ENCODE data around the gene OSBPL7.

The OSBPL7 gene

DNA sequence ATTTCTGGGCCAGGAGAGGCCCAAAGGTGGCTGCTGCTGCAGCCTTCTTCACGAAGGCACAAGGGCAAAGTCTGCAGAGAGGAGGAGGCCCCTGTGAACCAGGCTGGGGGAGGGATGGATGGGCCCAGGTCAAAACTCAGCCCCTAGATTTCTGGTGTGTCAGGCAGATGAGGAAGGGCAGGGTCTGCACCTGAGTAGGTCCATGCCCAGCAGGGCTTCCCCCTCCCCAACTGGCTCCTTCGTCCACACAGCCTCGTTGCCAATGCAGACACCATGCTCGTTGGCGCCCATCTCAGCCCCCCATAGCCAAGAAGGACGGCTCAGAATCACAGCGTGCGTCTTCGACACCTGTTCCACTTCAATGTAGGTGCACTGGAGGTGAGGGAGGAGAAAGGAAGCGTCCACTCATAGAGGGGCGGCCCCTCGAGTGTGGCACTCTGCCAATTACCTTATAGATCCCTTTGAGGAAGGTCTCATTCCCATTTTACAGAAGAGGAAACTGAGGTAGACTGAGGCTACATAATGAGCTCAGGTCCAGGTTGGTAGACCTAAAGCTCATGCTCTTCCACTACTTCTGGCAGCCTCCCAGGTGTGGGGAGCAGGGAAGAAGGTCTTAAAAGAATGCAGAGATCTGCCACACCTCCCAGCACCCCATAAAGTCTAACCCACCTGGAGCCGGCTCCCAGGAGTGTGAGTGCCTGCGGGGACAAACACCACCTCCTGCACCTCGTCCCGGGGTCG lies 18.6 kb upstream of the OSBPL7 start:
- Histone ChIP-seq H3K36me3 (ENCODE audit: control insufficient read depth, insufficient read depth, low read length) (peaks cover 3% of the 10 kb centered on the region), H3K27ac (ENCODE audit: insufficient read depth, low read length, poor library complexity, severe bottlenecking) (no peak overlapping the region), H3K27me3 (replicated peaks; ENCODE audit: control insufficient read depth, insufficient read depth, low read length, poor library complexity, severe bottlenecking) (peaks cover 8% of the 10 kb centered on the region), H3K4me3 (ENCODE audit: insufficient read depth, low read depth, low read length, poor library complexity, severe bottlenecking) (peak overlapping the region; percentile 82), H3K4me1 (ENCODE audit: control insufficient read depth, insufficient read depth, low read length, poor library complexity, severe bottlenecking) (peaks cover 22% of the 10 kb centered on the region), H3K9me3 (ENCODE audit: control insufficient read depth, low read length) (no peaks in the 10 kb centered on the region)
- no peak for DNase-seq

GRCh38 chr17:47839071-47839470 lies 17.5 kb upstream of the OSBPL7 start:
- H3K4me3 ChIP-seq (ENCODE audit: insufficient read depth, low read depth, low read length, poor library complexity, severe bottlenecking): no peak overlapping the region
- peaks cover 3% of the 10 kb centered on the region for H3K36me3 ChIP-seq (ENCODE audit: control insufficient read depth, insufficient read depth, low read length)
- no peaks in the 10 kb centered on the region for H3K27me3 ChIP-seq (replicated peaks; ENCODE audit: control insufficient read depth, insufficient read depth, low read length, poor library complexity, severe bottlenecking)
- peaks cover 27% of the 10 kb centered on the region for H3K4me1 ChIP-seq (ENCODE audit: control insufficient read depth, insufficient read depth, low read length, poor library complexity, severe bottlenecking)
- DNase-seq: no peak
- H3K9me3 ChIP-seq (ENCODE audit: control insufficient read depth, low read length): no peaks in the 10 kb centered on the region
- H3K27ac ChIP-seq (ENCODE audit: insufficient read depth, low read length, poor library complexity, severe bottlenecking): no peak overlapping the region

DNA sequence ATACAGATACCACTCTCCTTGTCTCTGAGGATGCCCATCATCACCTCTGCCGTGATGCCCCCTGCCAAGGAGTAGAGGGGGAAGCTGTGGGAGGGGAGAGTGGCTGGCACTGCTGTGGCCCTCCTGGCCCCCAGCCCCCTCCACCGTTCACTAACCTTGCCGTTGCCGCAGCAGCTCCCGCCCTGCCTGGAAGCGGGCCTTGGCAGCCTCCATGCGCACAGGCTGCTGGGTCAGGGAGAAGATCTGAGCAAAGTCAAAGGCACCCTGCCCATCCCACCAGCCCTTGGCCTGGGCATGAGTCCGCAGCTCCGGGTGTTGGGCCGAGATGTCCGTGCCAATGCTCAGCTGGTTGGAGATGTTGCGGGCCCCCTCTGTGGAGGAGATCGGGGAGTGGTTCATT lies 17.0 kb upstream of the OSBPL7 start:
- no peak for DNase-seq
- Histone ChIP-seq H3K4me3 (ENCODE audit: insufficient read depth, low read depth, low read length, poor library complexity, severe bottlenecking) (no peak overlapping the region), H3K27me3 (replicated peaks; ENCODE audit: control insufficient read depth, insufficient read depth, low read length, poor library complexity, severe bottlenecking) (no peaks in the 10 kb centered on the region), H3K9me3 (ENCODE audit: control insufficient read depth, low read length) (no peaks in the 10 kb centered on the region), H3K36me3 (ENCODE audit: control insufficient read depth, insufficient read depth, low read length) (peaks cover 3% of the 10 kb centered on the region), H3K27ac (ENCODE audit: insufficient read depth, low read length, poor library complexity, severe bottlenecking) (no peak overlapping the region), H3K4me1 (ENCODE audit: control insufficient read depth, insufficient read depth, low read length, poor library complexity, severe bottlenecking) (peaks cover 27% of the 10 kb centered on the region)

DNA sequence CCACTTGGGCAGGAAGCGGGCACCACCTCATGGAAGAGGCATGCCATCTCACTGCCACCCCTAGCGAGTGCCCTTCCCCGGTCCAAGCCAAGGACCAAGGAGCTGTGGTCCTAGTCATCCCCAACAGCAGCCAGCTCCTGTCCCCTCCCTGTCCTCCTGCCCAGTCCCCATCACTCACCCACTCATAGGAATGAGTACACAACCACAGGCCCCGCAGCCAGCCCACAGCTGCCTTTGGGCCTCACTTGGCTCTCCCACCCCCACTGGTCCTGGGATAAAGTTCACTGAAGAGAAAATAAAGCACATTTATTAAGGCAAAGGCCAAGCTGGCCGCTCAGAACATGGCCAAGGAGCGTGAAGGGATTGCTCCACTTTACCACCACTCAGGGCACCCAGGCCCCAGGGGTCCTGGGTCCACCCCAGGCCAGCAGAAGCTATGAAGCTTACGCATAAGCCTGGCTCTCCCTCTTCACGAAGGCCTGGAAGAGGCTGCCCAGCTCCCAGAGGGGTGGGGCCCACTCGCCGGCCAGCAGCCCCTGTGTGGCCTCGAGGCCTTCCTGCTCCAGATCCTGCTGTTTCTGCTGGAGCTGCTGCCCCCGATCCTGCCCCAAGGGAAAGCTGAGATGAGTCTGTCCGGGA lies 15.9 kb upstream of the OSBPL7 start:
- H3K36me3 ChIP-seq (ENCODE audit: control insufficient read depth, insufficient read depth, low read length): peaks cover 3% of the 10 kb centered on the region
- no peaks in the 10 kb centered on the region for H3K27me3 ChIP-seq (replicated peaks; ENCODE audit: control insufficient read depth, insufficient read depth, low read length, poor library complexity, severe bottlenecking)
- H3K4me1 ChIP-seq (ENCODE audit: control insufficient read depth, insufficient read depth, low read length, poor library complexity, severe bottlenecking): peaks cover 25% of the 10 kb centered on the region
- no peak for DNase-seq
- H3K4me3 ChIP-seq (ENCODE audit: insufficient read depth, low read depth, low read length, poor library complexity, severe bottlenecking): no peak overlapping the region
- no peak overlapping the region for H3K27ac ChIP-seq (ENCODE audit: insufficient read depth, low read length, poor library complexity, severe bottlenecking)
- H3K9me3 ChIP-seq (ENCODE audit: control insufficient read depth, low read length): no peaks in the 10 kb centered on the region

DNA sequence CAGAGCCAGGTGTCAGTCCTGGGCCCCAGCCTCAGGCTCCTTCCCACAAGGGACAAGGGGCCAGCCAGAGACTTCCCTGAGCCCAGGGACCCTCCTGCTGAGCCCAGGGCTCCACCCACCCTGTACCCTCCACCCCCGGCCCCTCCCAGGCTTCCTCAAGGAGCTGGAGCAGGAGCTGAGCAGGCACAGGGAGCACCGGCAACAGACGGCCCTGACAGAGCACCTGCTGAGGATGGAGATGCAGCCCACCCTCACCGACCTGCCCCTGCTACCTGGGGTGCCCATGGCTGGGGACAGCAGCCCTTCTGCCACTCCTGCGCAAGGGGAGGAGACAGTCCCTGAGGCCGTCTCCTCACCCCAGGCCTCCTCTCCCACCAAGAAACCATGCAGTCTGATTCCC lies 15.0 kb upstream of the OSBPL7 start:
- Histone ChIP-seq H3K4me3 (ENCODE audit: insufficient read depth, low read depth, low read length, poor library complexity, severe bottlenecking) (no peak overlapping the region), H3K36me3 (ENCODE audit: control insufficient read depth, insufficient read depth, low read length) (peaks cover 3% of the 10 kb centered on the region), H3K4me1 (ENCODE audit: control insufficient read depth, insufficient read depth, low read length, poor library complexity, severe bottlenecking) (peaks cover 23% of the 10 kb centered on the region), H3K27ac (ENCODE audit: insufficient read depth, low read length, poor library complexity, severe bottlenecking) (no peak overlapping the region), H3K9me3 (ENCODE audit: control insufficient read depth, low read length) (no peaks in the 10 kb centered on the region), H3K27me3 (replicated peaks; ENCODE audit: control insufficient read depth, insufficient read depth, low read length, poor library complexity, severe bottlenecking) (no peaks in the 10 kb centered on the region)
- DNase-seq: no peak

DNA sequence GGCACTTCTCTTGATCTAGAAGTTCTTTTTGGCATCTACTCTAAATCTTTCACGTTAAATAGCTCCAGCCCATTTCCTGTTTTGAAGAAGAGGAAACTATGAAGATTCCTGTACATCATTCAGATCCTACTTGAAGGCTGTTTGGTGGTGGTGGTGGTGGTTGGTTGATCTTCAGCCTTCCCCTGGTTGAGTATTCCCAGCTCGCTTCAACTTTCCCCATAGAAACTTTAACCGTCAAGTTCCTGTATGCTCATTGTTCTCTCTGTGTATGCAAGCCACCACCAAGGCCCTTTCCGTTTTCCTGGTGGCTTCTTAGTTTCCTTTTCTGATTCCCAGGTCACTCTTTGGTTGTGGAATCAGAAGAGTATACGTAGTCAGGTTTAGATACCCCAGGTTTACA lies 13.2 kb upstream of the OSBPL7 start:
- H3K36me3 ChIP-seq (ENCODE audit: control insufficient read depth, insufficient read depth, low read length): peaks cover 3% of the 10 kb centered on the region
- no peak overlapping the region for H3K27ac ChIP-seq (ENCODE audit: insufficient read depth, low read length, poor library complexity, severe bottlenecking)
- peaks cover 20% of the 10 kb centered on the region for H3K4me1 ChIP-seq (ENCODE audit: control insufficient read depth, insufficient read depth, low read length, poor library complexity, severe bottlenecking)
- H3K4me3 ChIP-seq (ENCODE audit: insufficient read depth, low read depth, low read length, poor library complexity, severe bottlenecking): no peak overlapping the region
- no peaks in the 10 kb centered on the region for H3K27me3 ChIP-seq (replicated peaks; ENCODE audit: control insufficient read depth, insufficient read depth, low read length, poor library complexity, severe bottlenecking)
- H3K9me3 ChIP-seq (ENCODE audit: control insufficient read depth, low read length): no peaks in the 10 kb centered on the region
- DNase-seq: no peak

GRCh38 chr17:47831934-47832327 lies 10.3 kb upstream of the OSBPL7 start:
- Histone ChIP-seq H3K4me3 (ENCODE audit: insufficient read depth, low read depth, low read length, poor library complexity, severe bottlenecking) (peak overlapping the region; percentile 76), H3K4me1 (ENCODE audit: control insufficient read depth, insufficient read depth, low read length, poor library complexity, severe bottlenecking) (peaks cover 24% of the 10 kb centered on the region), H3K36me3 (ENCODE audit: control insufficient read depth, insufficient read depth, low read length) (peaks cover 4% of the 10 kb centered on the region), H3K9me3 (ENCODE audit: control insufficient read depth, low read length) (no peaks in the 10 kb centered on the region), H3K27me3 (replicated peaks; ENCODE audit: control insufficient read depth, insufficient read depth, low read length, poor library complexity, severe bottlenecking) (no peaks in the 10 kb centered on the region), H3K27ac (ENCODE audit: insufficient read depth, low read length, poor library complexity, severe bottlenecking) (peak overlapping the region; percentile 91)
- DNase-seq: no peak

DNA sequence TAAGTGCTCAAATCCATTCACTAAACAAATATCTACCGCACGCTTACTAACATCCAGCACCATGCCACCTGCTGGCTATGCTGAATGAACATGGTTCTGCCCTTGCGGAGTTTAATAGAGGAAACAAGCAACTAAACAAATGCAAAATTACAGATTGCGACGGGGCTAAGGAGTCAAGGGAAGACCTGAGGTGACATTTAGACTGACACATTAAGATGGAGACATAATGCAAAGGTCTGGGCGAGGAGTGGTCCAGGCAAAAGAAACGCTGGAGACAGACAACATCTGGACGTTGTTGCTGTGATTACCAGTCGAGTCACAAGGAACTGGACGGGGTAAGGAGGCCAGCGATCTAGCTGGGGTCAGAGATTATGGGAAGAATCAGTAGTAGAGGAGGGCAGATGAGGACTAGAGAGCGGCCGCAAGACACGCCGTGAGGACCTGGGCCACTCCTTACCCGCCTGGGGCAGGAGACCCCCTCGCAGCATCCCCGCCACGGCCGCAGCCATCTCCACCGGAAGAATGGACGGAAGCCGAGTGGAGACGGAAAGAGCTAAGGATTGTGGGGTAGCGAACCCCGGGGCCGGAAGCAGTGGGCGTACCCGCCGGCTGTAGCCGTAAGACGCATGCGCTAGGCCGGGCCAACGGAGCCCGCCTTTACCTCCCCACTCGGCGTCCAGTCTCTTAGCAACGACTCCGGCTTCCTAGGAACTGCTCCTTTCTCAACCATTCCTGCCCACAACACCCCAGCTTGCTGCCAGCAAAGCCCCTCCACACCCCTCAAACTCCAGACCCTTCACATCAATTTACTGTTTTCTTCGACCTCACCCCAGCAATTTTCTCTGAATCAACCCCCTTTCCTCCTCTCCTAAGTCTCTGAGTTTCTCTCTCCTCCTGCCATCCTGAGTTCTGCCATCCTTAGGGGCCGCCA lies 9.7 kb upstream of the OSBPL7 start, which contains the start of the genes LRRC46 and MRPL10:
Gene LRRC46, plus strand, starts transcription at position 668 of the 931 bp plus-strand sequence. CDS start 320 bp downstream, outside the sequence.
Gene MRPL10, minus strand, starts transcription at position 539 of the 931 bp plus-strand sequence. Its CDS starts 30 bp downstream, at position 509.
- Histone ChIP-seq H3K4me1 (ENCODE audit: control insufficient read depth, insufficient read depth, low read length, poor library complexity, severe bottlenecking) (peaks cover 24% of the 10 kb centered on the region), H3K36me3 (ENCODE audit: control insufficient read depth, insufficient read depth, low read length) (peaks cover 11% of the 10 kb centered on the region), H3K9me3 (ENCODE audit: control insufficient read depth, low read length) (no peaks in the 10 kb centered on the region)

GRCh38 chr17:47830396-47831002 lies 8.9 kb upstream of the OSBPL7 start:
- Histone ChIP-seq H3K4me3 (ENCODE audit: insufficient read depth, low read depth, low read length, poor library complexity, severe bottlenecking) (peak overlapping the region; percentile 76), H3K9me3 (ENCODE audit: control insufficient read depth, low read length) (no peaks in the 10 kb centered on the region), H3K27ac (ENCODE audit: insufficient read depth, low read length, poor library complexity, severe bottlenecking) (peak overlapping the region; percentile 91), H3K27me3 (replicated peaks; ENCODE audit: control insufficient read depth, insufficient read depth, low read length, poor library complexity, severe bottlenecking) (no peaks in the 10 kb centered on the region), H3K36me3 (ENCODE audit: control insufficient read depth, insufficient read depth, low read length) (peaks cover 15% of the 10 kb centered on the region), H3K4me1 (ENCODE audit: control insufficient read depth, insufficient read depth, low read length, poor library complexity, severe bottlenecking) (peaks cover 24% of the 10 kb centered on the region)
- DNase-seq: no peak

More for the DNA sequence above, 9.7 kb upstream of the OSBPL7 start, which contains the start of the genes LRRC46 and MRPL10:
- Histone ChIP-seq H3K4me3 (ENCODE audit: insufficient read depth, low read depth, low read length, poor library complexity, severe bottlenecking) (peak within 1 kb of the TSS; percentile 76), H3K27ac (ENCODE audit: insufficient read depth, low read length, poor library complexity, severe bottlenecking) (peak within 1 kb of the TSS; percentile 91), H3K27me3 (replicated peaks; ENCODE audit: control insufficient read depth, insufficient read depth, low read length, poor library complexity, severe bottlenecking) (no peaks in the 10 kb centered on the region)
- peak; percentile 82 to 87 (median 84) for DNase-seq

All from effector memory CD4-positive, alpha-beta T cell (primary cell).